GM19397 (cell line): ENCODE measurements around the gene CTRB1.
"Not testable (repeated sequence)": the region's sequence is repeated elsewhere in the genome, so short reads cannot be mapped to it uniquely, and the experiment has no call there.

Experiments
- ATAC-seq: cut with Tn5 transposase; IDR thresholded peaks from one replicate; pipeline ENCODE4 v1.9.1; 2021; ENCODE audit warnings: mild to moderate bottlenecking, moderate library complexity; ENCODE audit not compliant: unreplicated experiment

The CTRB1 gene

DNA sequence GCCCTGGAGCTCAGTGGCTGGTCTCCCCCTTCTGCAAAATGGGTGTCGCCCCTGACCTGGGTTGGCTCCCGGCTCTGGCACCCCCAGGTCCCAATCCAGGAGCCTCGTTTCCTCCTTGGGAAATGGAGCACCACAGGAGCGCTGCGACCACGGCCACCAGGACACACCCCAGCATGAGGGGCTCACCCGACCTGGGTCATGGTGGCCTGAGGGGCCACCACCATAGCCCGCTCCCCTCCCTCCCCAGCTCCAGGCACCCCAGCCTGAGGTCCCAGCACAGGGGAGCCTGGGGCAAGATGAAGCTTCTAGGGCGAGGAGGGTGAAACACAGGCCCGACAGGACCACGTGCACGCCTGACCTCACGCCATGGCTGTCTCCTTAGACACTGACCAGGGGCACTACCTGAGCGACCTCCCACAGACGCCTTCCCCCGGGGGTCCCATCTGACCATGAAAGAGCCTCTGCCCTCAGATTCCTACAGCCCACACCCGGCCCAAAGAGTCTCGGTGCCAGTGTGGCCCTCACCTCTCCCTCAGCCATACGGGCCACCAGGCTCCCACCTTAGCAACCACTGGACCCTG, 20.8 kb downstream of the CTRB1 start:
- no peak for ATAC-seq

GRCh38 chr16:75240633-75241032, 21.8 kb downstream of the CTRB1 start:
- ATAC-seq = not testable (repeated sequence)

DNA sequence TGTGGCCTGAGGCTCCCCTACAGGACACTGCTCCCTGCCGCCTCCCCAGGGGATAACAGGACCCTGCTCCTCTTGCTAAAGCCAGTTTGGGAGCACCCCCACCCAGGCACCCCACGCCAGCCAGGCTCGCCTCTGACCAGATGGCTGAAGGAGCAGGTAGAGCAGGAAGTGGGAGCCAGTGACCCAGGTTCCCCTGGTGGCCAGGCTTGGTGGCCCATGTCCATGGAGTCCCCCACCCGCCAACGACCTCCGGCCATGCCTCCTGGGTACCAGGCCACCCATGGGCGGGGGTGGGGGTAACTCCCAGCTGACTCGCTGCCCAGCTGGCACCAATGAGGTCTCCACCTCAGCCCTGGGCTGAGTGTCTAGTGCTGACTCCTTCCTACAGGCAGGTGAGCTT, 22.6 kb downstream of the CTRB1 start:
- no peak for ATAC-seq

DNA sequence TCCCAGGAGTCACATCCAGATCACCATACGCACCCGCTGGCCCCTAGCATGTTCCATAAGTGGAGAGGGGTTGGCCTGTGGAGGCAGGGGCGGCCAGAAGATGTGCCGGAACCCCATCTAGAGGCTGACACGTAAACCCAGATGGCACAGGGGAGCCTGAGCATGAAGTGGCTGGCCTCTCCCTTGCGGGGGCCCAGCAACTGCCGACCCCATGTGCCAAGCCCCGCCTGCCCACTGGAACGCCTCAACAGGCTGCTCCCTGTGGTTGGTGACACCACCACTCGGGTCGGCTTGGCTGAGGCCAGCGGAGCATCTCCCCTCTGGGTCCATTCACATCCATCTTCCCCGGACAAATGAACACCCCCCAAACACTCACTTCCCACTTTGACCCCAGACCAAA, 23.2 kb downstream of the CTRB1 start:
- ATAC-seq = no peak

DNA sequence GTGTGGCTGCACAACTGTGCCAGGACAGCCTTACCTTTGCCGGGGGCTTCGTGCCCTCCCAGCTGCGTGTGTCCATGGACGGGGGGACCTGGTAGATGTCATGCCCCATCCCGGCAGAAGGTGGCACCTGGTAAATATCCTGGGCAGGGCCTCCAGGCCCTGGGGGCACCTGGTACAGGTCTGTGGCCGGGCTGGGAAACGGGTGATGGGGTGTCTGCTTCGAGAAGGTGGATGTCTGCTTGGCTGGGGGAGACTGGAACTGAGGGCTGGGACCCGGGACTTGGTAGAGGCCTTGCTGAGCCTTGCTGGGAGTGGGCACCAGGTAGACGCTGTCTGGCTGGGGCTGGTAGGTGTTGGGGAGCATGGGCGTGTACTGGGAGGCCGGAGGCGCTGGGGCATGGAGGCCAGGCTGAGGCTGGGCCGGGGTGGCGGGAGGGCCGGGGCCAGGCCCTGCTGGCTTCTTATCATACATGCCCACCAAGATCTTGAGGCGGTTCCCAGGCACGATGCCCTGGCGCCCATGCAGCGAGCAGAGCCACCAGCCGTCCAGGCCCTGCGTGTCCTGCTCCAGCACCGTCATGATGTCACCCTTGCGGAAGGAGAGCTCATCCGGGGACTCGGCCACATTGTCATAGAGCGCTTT, 23.8 kb downstream of the CTRB1 start:
- not testable (repeated sequence) for ATAC-seq

- ATAC-seq = no peak
Measured at GRCh38 chr16:75243667-75244224, 25.0 kb downstream of the CTRB1 start.

GRCh38 chr16:75244225-75244809, 25.5 kb downstream of the CTRB1 start:
- ATAC-seq = no peak

- peak; percentile 35 for ATAC-seq
Measured at GRCh38 chr16:75244844-75245758, 26.3 kb downstream of the CTRB1 start.

DNA sequence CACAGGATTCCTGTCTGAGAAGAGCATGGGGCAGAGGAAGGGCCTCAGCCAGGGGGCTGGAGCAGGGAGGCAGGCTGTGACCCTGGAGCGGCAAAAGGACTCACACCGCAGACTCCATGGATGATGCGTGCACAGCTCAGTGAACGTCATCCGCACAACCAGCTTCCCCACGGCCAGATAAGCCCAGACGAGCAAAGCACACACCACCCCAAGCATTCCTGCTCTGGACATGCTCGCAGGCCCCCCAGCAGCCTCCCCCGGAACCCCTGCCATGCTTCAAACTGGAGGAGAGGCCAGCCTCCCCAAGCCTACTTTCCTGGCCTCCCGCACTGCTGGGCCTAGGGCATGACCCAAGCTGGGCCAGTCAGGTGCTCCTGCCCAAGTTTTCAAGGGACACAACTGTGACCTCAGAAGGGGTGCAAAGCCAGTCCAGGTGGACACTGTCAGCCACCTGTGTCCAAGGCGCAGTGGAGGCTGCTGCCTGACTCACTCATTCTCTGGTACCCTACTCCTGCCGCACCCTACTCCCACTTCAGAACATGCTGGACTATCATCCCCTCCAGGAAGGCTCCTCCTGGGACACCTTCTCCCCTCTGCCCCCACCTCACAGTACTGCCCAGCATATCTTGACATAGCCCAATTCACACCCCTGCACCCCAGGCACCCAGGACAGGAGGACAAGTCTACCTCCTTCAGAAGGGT, 27.9 kb downstream of the CTRB1 start:
- no peak for ATAC-seq

- ATAC-seq = no peak
Measured at GRCh38 chr16:75247249-75247648, 28.5 kb downstream of the CTRB1 start.

- ATAC-seq = no peak
Measured at GRCh38 chr16:75248142-75248535, 29.4 kb downstream of the CTRB1 start.

DNA sequence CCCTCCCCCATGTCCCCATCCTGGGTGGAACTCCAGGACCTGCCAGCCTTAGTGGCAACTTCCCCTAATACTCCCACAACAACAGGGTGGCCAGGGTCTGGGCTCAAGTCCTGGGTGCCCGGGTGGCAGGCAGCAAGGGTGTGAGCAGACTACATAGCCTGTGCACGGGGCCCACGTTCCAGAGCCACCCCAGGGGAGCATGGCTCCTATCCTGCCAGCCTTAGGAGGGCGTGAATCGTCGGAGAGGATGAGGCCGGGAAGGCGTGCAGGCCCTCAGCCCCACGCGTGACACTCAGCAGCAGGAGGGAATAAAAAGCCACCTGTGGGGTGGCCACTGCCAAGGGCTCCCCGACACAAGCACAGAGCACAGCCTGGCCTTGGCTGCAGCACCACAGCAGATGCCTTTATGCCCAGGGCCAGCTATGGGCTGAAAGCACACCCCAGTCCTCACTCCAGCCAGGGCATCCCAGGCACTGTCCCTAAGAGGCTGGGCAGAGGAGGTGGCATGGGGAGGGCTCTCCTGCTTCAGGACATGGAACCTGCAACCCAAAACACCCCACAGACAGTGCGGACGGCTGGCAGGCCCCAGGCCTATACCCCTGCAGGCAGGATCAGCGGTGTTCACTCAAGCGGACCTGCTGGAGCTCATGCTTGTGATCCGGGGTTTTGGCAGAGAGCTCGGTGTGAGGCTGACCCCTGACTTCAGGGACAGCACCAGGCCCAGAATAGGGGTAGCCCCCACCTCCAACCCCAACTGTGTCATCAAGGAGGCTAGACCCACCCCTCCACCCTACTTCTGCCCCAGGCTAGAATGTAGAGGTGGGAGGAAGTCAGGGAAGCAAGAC, 30.0 kb downstream of the CTRB1 start:
- ATAC-seq = no peak

- no peak for ATAC-seq
Measured at GRCh38 chr16:75249441-75249840, 30.7 kb downstream of the CTRB1 start.

- ATAC-seq = no peak
Measured at GRCh38 chr16:75250089-75250808, 31.5 kb downstream of the CTRB1 start.

- peak; percentile 37 for ATAC-seq
Measured at GRCh38 chr16:75250809-75251279, 32.1 kb downstream of the CTRB1 start.

DNA sequence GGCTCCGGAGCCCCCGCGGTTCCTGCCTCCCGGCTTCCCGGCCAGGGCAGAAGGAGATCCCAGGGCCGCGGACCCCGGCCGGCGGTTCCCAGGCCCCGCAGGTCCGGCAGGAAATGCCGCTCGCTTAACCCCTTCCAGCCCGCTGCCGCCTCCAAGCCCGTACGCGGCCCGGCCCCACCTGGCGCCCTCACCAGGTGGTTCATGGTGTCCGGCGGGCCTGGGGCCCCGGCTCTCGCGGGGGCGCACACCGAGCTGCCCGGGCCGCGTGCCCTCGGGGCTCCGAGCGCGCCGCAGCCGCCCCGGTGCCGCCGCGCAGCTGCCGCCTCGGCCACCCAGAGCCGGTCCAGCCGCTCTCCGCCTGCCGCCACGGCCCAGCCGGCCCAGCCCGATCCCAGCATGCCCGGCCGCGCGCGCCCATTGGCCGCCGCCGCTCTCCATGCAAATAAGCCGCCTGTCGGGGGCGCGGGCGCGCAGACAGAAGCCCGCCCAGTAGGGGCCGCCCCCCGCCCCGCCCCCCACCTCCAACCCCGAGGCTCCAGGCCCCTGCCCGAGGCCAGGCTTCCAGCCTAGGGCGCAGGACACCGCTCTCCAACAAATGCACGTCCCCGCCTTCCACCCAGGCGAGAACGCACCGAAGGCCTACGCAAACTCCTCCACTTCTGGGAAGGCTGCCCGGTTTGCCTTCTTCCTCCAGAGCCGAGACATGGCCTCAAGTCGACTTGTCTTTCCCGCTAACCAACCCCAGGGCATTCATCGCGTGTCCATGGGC, 32.7 kb downstream of the CTRB1 start, which contains the start of gene BCAR1:
Gene BCAR1 (minus strand): TSS at position 345 of the 769 bp plus-strand sequence. CDS start 142 bp downstream, at position 203.
- ATAC-seq = peak; percentile 85

- ATAC-seq = no peak
Measured at GRCh38 chr16:75252049-75252864, 33.5 kb downstream of the CTRB1 start.
